Measurements from ENCODE around the gene TRIP13. TPM values are rescaled to one million over a fixed set of nuclear protein-coding genes. Genes with fewer than 3 reads are reported as not detected.

TRIP13 gene
- total and polyA plus RNA-seq, 2 of the 4 experiments (the other 2 are of a cell fraction) = 17.1 to 35.5 TPM

- no peaks in the 10 kb centered on the region for H3K9me3 ChIP-seq (ENCODE audit: control insufficient read depth, insufficient read depth, low read length)
- H4K20me1 ChIP-seq (ENCODE audit: insufficient read depth, low read length) = peaks cover 13% of the 10 kb centered on the region
- no peaks in the 10 kb centered on the region for H3K36me3 ChIP-seq (ENCODE audit: control insufficient read depth, insufficient read depth, low read length)
- H3K27me3 ChIP-seq (ENCODE audit: control insufficient read depth, insufficient read depth, low read length) = peaks cover 5% of the 10 kb centered on the region; the same call in 1 of the 2 replicates
- in situ Hi-C loops (cut with MboI; ENCODE audit: low sequenced_read_pairs) = no loop called here
- dilution Hi-C loops (cut with HindIII; ENCODE audit: low sequenced_read_pairs, unreplicated experiment) = no loop called here
- no peak for ATAC-seq (ENCODE audit: low read depth)
- TF ChIP-seq USF2 (IDR thresholded peaks at IDR 0.05; ENCODE audit: low read depth, low read length) = no peak
- TF ChIP-seq MAZ (IDR thresholded peaks at IDR 0.05; ENCODE audit: borderline replicate concordance, low read depth, low read length) = no peak
- TF ChIP-seq MXI1 (IDR thresholded peaks at IDR 0.05; ENCODE audit: borderline replicate concordance, low read depth, low read length) = no peak
- no peak for TF ChIP-seq CHD1 (IDR thresholded peaks at IDR 0.05; ENCODE audit: low read depth, low read length)
- no peak for TF ChIP-seq RFX5 (IDR thresholded peaks at IDR 0.05; ENCODE audit: low read depth, low read length)
- WGBS, 2 experiments (ENCODE audit: extremely low coverage in 2 of 2, insufficient read length in 1 of 2) = 88% methylated on average over 21 of the region's 32 CpGs; no CpG with 5 or more reads in 1 of the 2 experiments
- no peak overlapping the region for H2BK20ac ChIP-seq (ENCODE audit: low read depth, low read length)
- no peak for DNase-seq
- H2AK5ac ChIP-seq (ENCODE audit: low read depth, low read length) = no peak overlapping the region
- no peak overlapping the region for H2BK15ac ChIP-seq (ENCODE audit: low read depth, low read length)
- intact Hi-C loops (cut with micrococcal nuclease) = no loop called here
- H3K23ac ChIP-seq (ENCODE audit: low read depth, low read length) = no peak overlapping the region
- no peak overlapping the region for H3K14ac ChIP-seq (replicated peaks; ENCODE audit: low read depth, low read length)
- H3K4me3 ChIP-seq (ENCODE audit: insufficient read depth, low read depth, low read length) = no peak overlapping the region
- H2AFZ ChIP-seq (replicated peaks; ENCODE audit: low read length, poor library complexity) = no peak overlapping the region
- no peak overlapping the region for H2BK5ac ChIP-seq (ENCODE audit: low read depth, low read length, poor library complexity, severe bottlenecking)
- no peak overlapping the region for H3K56ac ChIP-seq (ENCODE audit: extremely low read depth, insufficient read depth, low read length)
- no peak overlapping the region for H4K5ac ChIP-seq (ENCODE audit: low read depth, low read length)
- H3K9ac ChIP-seq (ENCODE audit: low read depth, low read length) = no peak overlapping the region
- ChIA-PET CTCF (no interaction called here), POLR2A (ENCODE audit: unreplicated experiment) (no interaction called here)
- no peak overlapping the region for H3K27ac ChIP-seq (ENCODE audit: insufficient read depth, low read length)
- H3K79me1 ChIP-seq (ENCODE audit: low read depth in 1 of 2, low read length in 2 of 2) = no peaks in the 10 kb centered on the region
- H4K91ac ChIP-seq (ENCODE audit: insufficient read depth, low read depth, low read length) = no peak overlapping the region
- H3K4me1 ChIP-seq (ENCODE audit: control insufficient read depth, insufficient read depth, low read length) = no peaks in the 10 kb centered on the region
- no peak overlapping the region for H4K8ac ChIP-seq (ENCODE audit: low read depth in 2 of 2, low read length in 2 of 2)
- H3K4me2 ChIP-seq (ENCODE audit: low read depth, low read length) = no peak overlapping the region
- H3K18ac ChIP-seq (ENCODE audit: low read depth, low read length) = no peak overlapping the region
- H3K9me1 ChIP-seq (ENCODE audit: insufficient read depth, low read length) = peaks cover 10% of the 10 kb centered on the region
- H3K4ac ChIP-seq (ENCODE audit: low read depth, low read length) = no peak overlapping the region
- H2BK120ac ChIP-seq (ENCODE audit: low read depth, low read length) = no peak overlapping the region
- BruUV-seq (replicated peaks) = no TSS peak
- no peak overlapping the region for H2AK9ac ChIP-seq (replicated peaks; ENCODE audit: low read depth, low read length, poor library complexity)
These were observed 37.5 kb upstream of the TRIP13 start for GRCh38 chr5:854966-855743.

Data from IMR-90 (cell line).